GM18861 (cell line): ENCODE measurements around the gene SERPIND1.

Source experiments
- ATAC-seq: cut with Tn5 transposase; IDR thresholded peaks from one replicate; pipeline ENCODE4 v1.9.1; 2021; ENCODE audit not compliant: unreplicated experiment

Gene SERPIND1

DNA sequence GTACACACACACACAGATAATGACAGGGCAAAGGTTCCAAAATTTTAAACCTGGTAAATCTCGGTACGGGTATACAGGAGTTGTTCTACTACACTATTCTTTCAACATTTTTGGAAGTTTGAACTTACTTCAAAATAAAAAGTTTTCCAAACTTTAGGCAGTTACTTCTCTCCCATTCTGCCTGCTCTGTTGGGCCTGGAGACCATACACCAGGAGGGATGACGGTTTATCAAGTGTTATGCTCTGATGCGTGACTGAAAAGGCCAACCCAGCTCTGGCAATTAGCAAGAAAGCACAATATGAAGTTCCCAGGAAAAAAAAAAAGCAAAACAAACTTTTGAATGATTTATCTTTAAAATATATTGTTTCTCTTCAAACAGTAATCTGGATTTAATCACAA lies 969 bp downstream of the SERPIND1 start:
- no peak for ATAC-seq

DNA sequence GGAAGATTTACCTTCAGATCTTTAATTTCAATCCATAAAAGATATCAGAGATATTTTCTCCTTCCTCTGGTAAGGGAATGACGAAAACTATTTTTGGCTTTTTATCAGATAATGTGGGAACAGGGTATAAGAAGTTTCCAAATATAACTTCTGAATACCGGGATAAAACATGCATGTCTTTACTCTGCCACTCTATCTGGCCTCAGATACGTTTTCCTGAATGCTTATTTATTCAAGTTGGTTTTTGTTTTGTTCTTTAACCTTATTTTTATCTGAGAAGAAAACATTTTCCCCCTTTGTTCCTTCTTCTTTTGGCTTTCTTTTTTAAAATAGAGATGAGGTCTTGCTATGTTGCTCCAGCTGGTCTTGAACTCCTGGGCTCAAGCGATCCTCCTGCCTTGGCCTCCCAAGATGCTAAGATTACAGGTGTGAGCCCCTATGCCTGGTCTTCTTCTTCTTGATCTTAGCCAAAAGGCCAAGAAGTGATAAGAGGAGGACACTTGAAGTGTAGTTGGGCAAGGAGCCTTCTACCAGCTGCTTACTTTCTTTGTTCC lies 1.5 kb downstream of the SERPIND1 start:
- ATAC-seq, result no peak

DNA sequence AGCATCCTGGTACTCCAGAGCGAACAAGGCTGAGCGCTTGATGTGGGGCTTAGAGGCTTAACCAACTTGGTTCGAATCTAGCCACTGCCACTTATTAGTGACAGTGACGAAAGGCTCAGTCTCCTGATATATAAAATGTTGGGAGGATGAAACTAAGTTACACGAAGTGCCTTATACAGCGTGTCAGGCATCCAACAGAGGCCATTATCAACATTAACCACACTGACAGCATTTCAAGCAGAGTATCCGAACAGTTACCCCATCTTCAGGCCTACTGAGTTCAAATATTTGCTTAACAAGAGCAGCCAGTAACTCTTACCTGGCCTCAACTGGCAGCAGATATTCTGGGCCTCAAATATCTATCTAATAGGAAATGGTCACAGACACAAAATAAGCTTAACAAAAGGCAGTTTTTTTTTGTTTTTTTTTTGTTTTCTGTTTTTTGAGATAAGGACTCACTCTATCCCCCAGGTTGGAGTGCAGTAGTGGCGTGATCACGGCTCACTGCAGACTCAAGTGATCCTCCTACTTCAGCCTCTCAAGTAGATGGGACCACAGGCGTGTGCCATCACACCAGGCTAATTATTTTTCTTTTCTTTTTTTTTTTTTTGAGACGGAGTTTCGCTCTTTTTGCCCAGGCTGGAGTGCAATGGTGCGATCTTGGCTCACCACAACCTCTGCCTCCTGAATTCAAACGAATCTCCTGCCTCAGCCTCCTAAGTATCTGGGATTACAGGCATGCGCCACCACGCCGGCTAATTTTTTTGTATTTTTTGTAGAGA lies 2.9 kb downstream of the SERPIND1 start:
- no peak for ATAC-seq

DNA sequence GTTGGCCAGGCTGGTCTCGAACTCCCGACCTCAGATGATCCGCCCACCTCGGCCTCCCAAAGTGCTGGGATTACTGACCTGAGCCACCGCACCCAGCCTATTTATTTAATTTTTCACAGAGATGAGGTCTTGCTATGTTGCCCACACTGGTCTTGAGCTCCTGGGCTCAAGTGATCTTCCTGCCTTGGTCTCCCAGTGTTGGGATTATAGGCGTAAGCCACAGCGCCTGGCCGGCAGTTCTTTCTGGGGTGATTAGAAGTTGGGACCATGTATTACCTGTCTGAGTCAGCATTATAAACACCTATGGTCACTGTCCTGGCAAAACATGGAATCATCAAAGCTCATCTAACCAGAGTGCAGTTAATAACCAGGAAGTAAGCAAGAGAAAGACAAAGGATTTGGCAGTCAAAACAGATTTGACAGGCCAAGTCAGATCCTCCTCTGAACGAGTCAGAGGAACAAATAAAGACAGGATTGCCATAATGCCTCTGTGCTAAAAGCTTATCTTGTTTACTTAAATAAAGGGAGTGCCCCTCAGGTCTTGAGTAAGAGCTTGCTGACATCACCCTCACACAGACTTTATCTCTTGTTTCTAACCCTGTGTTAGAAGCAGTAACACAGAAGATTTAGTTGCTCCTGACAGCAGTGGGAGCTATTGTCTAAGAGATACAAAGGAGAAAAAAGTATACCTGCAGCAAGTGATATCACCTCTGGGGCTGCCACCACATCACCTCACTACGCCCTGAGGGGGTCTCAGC lies 3.7 kb downstream of the SERPIND1 start:
- ATAC-seq, result no peak

DNA sequence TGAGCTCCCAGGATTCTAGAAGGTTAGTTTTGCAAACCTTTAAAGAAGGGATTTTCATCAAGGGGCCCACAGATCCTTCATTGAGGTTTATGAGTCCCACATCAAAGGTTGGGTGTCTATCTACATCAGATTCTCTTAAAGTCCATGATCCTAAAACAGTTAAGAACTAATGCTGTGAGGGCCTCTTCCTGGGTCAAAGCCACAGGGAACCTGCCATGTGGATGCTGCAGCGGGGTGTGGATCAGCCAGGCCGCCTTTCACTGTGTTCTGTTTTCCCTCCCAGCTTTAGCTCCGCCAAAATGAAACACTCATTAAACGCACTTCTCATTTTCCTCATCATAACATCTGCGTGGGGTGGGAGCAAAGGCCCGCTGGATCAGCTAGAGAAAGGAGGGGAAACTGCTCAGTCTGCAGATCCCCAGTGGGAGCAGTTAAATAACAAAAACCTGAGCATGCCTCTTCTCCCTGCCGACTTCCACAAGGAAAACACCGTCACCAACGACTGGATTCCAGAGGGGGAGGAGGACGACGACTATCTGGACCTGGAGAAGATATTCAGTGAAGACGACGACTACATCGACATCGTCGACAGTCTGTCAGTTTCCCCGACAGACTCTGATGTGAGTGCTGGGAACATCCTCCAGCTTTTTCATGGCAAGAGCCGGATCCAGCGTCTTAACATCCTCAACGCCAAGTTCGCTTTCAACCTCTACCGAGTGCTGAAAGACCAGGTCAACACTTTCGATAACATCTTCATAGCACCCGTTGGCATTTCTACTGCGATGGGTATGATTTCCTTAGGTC lies 5.3 kb downstream of the SERPIND1 start:
- ATAC-seq, result no peak

DNA sequence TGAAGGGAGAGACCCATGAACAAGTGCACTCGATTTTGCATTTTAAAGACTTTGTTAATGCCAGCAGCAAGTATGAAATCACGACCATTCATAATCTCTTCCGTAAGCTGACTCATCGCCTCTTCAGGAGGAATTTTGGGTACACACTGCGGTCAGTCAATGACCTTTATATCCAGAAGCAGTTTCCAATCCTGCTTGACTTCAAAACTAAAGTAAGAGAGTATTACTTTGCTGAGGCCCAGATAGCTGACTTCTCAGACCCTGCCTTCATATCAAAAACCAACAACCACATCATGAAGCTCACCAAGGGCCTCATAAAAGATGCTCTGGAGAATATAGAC lies 5.9 kb downstream of the SERPIND1 start:
- ATAC-seq, result no peak

DNA sequence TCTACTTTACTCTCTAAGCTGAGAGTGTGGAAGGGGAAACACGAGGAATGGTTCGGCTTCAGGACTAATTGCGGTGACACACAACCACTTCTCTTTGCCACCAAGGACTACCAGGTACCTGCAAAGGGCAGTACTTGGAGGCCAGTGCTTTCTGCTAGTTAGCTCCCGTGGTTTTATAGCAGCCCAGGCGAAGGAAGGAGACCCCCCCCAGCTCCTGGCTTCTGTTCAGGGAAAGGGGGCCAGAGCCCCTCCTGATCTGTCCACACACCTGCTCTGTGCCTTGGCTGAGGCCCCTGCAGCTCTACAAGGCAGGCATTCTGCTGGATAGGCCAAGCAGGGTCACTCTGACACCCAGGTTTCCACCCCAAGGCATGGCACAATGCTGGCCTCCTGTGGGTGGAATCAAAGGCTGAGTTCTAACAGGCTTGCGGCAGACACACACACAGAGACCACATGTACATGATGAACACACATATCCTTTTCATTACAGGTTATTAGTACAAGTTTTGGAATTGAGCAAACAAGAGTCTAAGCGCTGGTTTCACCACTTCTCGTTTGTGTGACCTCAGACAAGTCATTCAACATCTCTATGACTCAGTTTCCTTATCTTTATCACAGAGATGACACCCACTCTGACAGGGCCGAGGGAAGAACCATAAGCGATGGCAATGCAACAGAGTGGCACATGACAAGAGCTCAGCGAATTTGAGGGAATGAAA lies 7.5 kb downstream of the SERPIND1 start:
- no peak for ATAC-seq

DNA sequence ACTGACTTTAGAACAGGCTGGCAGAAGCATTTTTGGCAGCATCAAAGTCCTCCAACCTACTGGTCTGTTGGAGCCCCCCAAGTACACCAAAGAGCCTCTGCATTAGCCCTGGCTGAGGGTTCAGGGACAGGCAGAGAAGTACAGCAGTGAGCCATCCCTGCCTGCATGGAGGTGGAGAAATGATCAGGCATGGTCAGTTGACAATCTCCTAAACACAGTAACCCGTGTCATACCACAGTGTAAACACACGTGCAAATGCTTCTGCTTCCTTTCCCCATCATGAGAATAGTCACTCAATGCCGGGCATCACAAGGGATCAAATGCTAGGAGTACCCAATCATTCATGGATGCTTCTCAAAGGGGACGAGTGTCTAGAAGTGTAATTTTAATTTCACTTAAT lies 8.2 kb downstream of the SERPIND1 start:
- no peak for ATAC-seq

DNA sequence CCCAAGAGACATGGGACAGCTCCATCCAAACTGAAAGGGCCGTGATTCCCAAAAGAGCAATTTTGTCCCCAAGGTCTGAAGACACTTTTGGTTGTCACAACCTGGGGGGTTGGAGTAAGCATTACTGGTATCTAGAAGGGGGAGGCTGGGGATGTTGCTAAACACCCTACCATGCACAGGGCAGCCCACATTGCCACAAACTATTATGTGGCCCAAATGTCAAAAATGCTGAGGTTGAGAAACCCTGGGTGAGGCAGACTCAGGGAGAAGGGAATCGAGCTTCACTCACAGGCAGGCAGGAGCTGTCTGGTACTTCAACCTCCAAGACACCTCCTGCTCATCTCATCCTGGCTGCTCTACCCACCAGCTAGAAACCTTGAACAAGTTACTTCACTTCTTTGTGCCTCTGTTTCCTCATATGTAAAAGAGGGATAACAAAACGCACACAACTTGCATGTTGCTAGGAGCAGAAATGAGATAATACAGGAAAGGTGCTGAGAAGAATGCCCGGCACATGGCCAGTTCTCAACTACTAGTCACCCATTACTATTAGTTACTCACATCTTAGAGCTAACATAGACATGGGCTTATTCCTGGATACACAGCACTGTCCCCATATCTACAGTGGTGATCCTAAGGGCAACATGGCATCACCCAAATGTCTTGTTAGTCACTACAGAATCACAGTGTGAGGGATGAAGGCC lies 8.8 kb downstream of the SERPIND1 start:
- ATAC-seq, result no peak

DNA sequence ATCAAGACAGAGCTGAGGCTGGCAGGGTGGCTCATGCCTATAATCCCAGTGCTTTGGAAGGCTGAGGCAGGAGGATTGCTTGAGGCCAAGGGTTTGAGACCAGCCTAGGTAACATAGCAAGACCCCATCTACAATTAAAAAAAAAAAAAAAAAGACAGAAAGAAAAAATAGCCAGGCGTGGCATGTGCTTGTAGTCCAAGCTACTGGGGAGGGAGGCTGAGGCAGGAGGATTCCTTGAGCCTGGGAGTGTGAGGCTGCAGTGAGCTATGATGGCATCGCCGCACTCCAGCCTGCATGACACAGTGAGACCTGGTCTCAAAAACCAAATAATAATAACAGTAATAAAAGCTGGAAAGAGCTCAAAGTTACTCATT lies 9.4 kb downstream of the SERPIND1 start:
- ATAC-seq, result no peak

DNA sequence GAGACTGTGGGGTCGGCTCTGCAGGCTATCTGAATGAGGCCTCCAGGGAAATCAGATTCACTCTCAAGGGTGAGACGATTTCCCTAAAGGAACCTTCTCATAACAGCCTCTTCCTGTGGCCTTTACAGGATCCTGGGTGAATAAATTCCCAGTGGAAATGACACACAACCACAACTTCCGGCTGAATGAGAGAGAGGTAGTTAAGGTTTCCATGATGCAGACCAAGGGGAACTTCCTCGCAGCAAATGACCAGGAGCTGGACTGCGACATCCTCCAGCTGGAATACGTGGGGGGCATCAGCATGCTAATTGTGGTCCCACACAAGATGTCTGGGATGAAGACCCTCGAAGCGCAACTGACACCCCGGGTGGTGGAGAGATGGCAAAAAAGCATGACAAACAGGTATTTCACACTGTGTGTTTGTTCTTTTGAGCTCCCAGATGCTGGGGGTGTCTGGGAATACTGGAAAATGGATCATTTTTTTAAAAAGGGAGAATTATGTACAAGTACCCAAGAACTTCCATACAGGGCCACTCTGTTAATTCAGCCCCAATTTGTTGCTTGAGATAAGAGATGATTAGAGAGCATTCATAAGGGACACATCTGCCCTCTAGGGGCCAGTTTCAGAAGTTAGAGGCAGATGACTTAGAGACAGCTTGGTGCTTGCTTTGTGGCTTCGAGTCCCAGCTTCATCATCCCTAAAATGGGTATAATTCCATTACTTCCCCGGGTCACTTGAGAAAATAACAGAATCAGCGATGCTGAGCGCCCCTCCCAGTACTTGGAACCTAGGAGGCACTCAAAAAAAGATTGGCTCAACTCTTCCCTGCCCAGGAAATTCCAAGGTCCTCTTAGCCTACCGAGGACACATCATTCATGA lies 10.2 kb downstream of the SERPIND1 start:
- ATAC-seq, result peak; percentile 40

DNA sequence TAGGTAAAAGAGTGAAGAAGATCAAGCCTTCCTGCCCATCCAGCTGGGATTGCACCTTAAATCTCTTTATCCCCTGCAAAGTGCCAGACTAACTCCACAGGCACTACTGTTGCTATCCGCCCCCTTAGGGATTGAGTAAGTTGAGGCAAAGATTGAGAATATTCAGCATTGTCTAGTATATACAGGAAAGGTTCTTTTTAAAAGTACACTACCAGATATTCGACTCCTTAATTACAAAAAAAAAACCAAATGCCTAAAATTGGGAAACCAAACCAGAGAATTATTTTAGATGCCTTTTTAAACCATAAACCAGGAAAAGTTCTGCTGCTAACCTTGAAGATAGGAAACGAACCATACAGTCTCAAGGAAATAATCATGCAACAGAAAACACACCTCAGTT lies 11.5 kb downstream of the SERPIND1 start:
- ATAC-seq, result no peak

DNA sequence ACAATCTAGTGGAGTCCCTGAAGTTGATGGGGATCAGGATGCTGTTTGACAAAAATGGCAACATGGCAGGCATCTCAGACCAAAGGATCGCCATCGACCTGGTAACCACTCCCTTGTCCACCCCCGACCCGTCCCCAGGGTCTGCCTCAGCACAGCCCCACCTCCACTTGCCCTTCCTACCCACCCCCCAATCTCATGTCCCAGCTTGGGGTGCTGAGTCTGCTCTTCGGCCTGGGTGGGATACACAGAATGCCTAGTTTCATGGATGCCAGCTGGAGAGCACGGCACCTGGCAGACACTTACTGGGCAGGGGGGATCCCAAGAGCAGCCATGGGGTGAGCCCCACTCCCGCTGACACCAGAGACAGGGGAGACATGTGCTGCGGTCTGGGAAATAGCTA lies 12.1 kb downstream of the SERPIND1 start:
- ATAC-seq, result no peak

DNA sequence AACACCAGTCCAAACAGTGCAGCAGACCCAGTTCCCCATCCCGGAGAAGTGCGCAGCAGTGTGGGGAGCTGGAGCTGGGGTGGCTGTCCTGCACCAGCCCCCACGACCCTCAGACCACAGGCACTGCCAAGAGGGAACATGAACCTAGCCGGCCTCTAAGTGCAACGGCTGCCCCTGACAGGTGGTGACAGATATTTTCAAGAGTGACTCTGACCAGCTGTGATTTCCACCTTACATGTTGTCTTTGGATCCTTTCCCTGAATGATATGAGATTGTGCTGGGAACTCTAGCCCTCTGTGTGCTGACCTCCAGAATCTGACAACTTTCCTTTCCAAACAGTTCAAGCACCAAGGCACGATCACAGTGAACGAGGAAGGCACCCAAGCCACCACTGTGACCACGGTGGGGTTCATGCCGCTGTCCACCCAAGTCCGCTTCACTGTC lies 12.6 kb downstream of the SERPIND1 start:
- ATAC-seq, result no peak

DNA sequence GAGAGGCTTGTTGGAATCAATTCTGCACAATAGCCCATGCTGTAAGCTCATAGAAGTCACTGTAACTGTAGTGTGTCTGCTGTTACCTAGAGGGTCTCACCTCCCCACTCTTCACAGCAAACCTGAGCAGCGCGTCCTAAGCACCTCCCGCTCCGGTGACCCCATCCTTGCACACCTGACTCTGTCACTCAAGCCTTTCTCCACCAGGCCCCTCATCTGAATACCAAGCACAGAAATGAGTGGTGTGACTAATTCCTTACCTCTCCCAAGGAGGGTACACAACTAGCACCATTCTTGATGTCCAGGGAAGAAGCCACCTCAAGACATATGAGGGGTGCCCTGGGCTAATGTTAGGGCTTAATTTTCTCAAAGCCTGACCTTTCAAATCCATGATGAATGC lies 13.3 kb downstream of the SERPIND1 start:
- ATAC-seq, result no peak

DNA sequence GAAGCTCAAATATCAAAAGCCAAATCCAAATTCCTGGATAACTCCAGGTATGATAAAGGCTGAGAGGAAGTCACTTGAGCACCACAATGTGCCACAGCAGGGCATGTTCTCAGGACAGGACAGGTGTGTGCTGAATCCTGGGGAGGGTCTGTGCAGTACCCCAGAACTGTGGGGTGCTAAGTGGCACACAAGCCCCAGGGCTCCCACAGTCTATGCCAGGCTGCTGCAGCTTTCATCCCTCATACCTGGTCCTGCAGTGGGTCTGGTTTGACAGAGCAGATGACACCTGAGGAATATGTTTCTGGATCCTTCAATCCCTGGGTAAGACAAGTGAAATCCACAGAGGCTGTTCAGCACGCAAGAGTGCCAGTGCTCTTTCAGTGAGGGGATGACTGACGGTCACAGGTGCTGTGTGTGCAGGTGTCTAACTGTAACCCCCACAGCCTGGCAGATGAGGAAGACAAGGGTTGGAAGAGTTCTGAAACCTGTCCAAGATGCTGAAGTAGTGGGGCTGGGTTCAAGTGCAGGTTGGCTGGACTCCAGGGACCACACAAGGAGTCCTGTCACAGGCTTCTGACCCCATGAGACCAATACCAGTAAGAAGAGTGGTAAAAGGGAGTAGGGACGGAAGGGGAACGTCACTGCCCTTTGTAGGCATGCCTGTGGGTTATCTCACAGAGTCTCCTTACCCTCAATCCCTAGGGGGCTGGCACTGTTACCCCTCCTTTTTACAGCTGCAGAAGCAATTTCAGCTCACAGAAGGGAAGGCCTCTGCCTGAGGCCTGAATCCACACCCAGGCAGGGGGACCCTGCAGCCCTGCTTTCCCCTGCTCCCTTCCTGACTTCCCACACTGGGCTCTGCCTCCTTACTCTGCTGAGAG lies 14.1 kb downstream of the SERPIND1 start:
- ATAC-seq, result no peak

DNA sequence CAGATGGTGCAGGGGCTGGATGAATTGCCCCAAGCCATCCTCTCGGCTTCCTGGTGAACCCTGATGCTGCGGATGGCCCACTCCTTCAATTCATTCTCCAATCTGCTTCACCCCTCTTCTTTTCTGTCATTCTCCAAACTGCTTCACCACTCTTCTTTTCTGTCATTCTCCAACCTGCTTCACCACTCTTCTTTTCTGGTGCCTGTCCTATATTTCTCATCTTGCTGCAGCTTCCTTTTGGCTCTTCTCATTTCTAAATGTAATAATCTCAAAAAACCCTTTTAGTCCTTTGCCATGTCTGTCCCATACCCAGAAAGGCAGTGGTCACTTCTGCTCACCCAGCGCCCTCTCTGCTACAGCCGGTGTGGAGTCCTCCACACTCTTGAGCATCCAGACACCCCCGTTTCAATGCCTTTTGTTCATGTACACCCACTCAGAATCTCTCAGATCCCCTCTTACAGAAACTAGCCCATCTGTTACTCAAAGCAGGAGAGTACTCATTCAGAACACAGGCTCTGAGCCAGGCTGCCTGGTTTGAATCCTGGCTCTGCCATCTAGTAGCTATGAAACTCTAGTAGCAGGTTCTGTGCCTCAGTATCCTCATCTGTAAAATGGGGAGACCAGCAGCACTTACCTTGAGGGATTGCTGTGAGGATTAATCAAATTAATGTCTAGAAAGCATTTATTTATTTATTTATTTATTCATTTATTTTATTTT lies 14.9 kb downstream of the SERPIND1 start:
- ATAC-seq, result no peak
